GM18907 (cell line): ENCODE measurements around the gene MEDAG.
"Not testable (repeated sequence)": the region's sequence is repeated elsewhere in the genome, so short reads cannot be mapped to it uniquely, and the experiment has no call there.

Experiments
- ATAC-seq: cut with Tn5 transposase; IDR thresholded peaks from one replicate; pipeline ENCODE4 v1.9.1; 2021; ENCODE audit warnings: mild to moderate bottlenecking, moderate library complexity; ENCODE audit not compliant: unreplicated experiment

MEDAG gene

GRCh38 chr13:30906411-30907051 lies 460 bp downstream of the MEDAG start:
- ATAC-seq: no peak

GRCh38 chr13:30907121-30907861 lies 1.2 kb downstream of the MEDAG start:
- no peak for ATAC-seq

GRCh38 chr13:30908416-30908980 lies 2.4 kb downstream of the MEDAG start:
- no peak for ATAC-seq

- ATAC-seq: no peak
Measured at GRCh38 chr13:30910676-30911075, 4.6 kb downstream of the MEDAG start.

- no peak for ATAC-seq
Measured at GRCh38 chr13:30915691-30916541, 9.8 kb downstream of the MEDAG start.

GRCh38 chr13:30916991-30917390 lies 10.9 kb downstream of the MEDAG start:
- ATAC-seq: no peak

GRCh38 chr13:30918662-30919405 lies 12.8 kb downstream of the MEDAG start:
- ATAC-seq: no peak

- no peak for ATAC-seq
Measured at GRCh38 chr13:30920162-30920909, 14.3 kb downstream of the MEDAG start.

GRCh38 chr13:30923418-30923817 lies 17.3 kb downstream of the MEDAG start:
- no peak for ATAC-seq

GRCh38 chr13:30924721-30925120 lies 18.6 kb downstream of the MEDAG start:
- no peak for ATAC-seq

- no peak for ATAC-seq
Measured at GRCh38 chr13:30925429-30925828, 19.4 kb downstream of the MEDAG start.

GRCh38 chr13:30926781-30927180 lies 20.7 kb downstream of the MEDAG start:
- no peak for ATAC-seq

- not testable (repeated sequence) for ATAC-seq
Measured at GRCh38 chr13:30927188-30927587, 21.1 kb downstream of the MEDAG start.

GRCh38 chr13:30927595-30927994 lies 21.5 kb downstream of the MEDAG start:
- no peak for ATAC-seq

- no peak for ATAC-seq
Measured at GRCh38 chr13:30928978-30929377, 22.9 kb downstream of the MEDAG start.

GRCh38 chr13:30932481-30933353 lies 26.6 kb downstream of the MEDAG start, which contains the start of gene TEX26:
Gene TEX26, plus strand, starts transcription at chr13:30932656. Its CDS starts 60 bp downstream, at chr13:30932716.
- no peak for ATAC-seq

- ATAC-seq: no peak
Measured at GRCh38 chr13:30933354-30933670, 27.2 kb downstream of the MEDAG start.

- ATAC-seq: no peak
Measured at GRCh38 chr13:30934381-30934780, 28.3 kb downstream of the MEDAG start.

- no peak for ATAC-seq
Measured at GRCh38 chr13:30934803-30935202, 28.7 kb downstream of the MEDAG start.
